GM19238 (cell line): ENCODE results near the gene FADS1.

Experiments used
- DNase-seq: peaks from one replicate; pipeline ENCODE4 v3.0.0; 2011; ENCODE audit warnings: low spot score; ENCODE audit not compliant: insufficient read length

The FADS1 gene

DNA sequence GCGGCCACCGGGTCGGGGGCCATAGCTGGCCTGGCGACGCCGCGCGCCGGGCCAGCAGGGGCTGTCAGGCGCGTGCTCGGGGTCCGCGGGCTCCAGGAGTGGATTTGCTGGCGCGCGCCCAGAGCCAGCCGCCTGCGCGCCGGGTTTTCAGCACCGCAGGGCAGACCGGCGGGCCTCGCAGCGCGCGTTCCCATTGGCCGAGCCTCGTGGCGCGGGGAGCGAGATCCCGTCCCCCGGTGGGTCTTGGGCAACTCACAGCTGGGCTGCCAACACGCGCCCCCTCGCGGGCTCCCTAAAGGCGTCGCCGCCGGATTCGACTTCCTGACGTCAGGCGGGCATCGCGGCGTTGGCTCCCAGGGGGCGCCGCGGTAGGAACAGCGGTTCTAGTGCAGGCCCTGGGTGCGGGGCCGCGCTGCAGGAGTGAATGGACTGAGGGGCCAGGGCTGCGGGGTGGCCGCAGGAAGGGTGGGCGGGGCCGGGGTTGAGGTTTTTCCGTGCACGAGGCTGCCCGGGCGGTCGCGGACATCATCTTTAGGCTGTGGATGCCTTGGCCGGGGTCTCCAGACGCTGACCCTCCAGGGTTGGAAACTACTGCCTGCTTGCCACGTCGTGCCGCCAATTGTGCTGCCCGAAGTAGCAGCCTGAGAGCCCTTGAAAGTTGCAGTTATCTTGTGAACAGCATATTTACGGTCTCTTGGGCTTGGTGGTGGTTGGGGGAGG lies at the start of gene FADS1:
Gene FADS1, minus strand, starts transcription at position 268 of the 720 bp plus-strand sequence. Its CDS starts 74 bp downstream, at position 194.
- DNase-seq = peak; percentile 83

DNA sequence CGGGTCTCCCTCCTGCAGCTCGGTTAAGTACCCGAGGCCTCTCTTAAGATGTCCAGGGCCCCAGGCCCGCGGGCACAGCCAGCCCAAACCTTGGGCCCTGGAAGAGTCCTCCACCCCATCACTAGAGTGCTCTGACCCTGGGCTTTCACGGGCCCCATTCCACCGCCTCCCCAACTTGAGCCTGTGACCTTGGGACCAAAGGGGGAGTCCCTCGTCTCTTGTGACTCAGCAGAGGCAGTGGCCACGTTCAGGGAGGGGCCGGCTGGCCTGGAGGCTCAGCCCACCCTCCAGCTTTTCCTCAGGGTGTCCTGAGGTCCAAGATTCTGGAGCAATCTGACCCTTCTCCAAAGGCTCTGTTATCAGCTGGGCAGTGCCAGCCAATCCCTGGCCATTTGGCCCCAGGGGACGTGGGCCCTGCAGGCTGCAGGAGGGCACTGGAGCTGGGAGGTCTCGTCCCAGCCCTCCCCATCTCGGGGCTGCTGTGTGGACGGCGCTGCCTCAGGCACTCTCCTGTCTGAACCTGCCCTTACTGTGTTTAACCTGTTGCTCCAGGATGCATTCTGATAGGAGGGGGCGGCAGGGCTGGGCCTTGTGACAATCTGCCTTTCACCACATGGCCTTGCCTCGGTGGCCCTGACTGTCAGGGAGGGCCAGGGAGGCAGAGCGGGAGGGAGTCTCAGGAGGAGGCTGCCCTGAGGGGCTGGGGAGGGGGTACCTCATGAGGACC lies 49.6 kb upstream of the FADS1 start:
- no peak for DNase-seq

DNA sequence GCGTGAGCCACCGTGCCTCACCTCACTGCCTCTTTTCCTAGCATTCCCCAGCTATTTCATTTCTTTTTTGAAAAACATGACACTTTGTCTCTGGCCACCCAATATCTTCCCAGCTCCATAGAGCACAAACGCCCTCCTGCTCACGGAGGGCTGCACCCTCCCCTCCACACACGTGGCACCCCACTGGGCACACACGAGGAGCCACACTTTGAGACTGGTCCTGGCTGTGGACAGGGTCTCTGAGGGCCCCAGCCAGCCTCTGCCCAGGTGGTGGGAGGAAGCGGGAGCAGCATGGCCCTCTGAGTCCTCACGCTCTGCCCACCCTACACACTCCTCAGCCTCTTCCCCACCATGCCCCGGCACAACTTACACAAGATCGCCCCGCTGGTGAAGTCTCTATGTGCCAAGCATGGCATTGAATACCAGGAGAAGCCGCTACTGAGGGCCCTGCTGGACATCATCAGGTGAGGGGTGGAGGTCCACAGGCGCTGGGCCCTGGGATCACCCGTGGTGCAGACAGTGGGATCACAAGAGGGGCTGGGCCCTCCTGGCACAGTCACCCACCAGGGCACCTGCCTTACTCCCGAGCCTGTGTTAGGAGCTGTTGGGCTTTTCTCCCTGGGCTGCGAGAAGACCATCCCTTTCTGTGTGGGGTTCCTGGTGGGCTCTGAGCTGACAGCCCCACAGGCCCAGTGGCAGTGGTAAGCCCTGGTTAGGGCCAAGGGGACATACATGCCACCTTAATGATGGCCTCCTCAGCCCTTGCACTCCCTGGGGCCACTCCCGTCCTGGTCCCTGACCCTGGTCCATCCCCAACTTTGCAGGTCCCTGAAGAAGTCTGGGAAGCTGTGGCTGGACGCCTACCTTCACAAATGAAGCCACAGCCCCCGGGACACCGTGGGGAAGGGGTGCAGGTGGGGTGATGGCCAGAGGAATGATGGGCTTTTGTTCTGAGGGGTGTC lies 48.3 kb upstream of the FADS1 start:
- DNase-seq = no peak

DNA sequence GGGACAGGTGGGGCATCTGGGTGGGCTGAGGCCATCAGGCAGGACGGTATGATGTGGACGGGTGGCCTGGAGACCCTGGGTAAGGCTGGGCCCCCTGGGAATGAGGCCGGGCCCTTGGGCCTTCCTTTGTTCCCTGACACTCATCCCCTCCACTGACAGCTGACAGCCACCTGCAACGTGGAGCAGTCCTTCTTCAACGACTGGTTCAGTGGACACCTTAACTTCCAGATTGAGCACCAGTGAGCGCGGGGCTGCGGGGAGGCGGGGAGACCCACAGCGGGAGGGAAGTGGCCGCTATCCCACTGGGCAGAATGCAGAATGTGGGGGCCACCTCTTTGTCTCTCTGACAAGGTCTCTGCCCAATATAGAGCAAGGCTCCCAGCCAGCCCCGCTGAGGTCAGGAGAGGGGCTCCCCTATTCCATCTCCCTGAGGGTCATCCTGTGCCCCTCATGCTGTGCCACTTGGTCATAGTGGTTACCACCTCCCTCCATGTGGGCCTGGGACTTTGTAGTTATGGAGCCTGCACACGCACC lies 46.8 kb upstream of the FADS1 start:
- no peak for DNase-seq

DNA sequence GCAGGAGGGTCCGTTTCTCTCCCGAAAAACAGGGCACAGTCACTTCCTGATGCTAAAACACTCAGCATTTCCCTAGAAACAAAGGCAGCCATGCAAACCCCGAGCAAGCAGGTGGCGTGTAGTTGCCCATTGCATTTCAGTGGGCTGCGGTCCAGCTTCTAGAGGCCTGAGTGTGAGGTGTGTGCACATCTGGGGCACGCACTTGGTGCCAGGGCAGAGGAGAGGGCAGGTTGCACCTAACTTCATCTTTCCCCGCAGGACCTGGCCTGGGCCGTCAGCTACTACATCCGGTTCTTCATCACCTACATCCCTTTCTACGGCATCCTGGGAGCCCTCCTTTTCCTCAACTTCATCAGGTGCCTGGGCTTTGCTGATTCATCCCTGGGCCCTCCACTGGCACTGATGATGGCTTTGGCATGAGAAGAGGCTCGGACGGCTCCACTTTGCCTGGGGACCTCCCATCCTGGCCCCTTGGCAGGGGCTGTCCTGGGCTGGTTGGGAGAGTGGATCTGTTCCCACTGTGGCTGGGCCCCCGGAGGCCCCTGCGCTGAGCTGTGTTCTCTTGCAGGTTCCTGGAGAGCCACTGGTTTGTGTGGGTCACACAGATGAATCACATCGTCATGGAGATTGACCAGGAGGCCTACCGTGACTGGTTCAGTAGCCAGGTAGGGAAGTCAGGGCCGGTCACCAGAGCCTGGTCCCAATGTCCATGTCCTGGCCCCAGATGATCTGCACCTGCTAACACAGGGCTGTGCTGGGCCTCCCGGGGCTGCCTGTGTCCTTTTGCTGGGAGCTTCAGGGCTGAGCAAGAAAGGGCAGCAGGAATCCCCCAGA lies 46.1 kb upstream of the FADS1 start:
- DNase-seq = no peak

DNA sequence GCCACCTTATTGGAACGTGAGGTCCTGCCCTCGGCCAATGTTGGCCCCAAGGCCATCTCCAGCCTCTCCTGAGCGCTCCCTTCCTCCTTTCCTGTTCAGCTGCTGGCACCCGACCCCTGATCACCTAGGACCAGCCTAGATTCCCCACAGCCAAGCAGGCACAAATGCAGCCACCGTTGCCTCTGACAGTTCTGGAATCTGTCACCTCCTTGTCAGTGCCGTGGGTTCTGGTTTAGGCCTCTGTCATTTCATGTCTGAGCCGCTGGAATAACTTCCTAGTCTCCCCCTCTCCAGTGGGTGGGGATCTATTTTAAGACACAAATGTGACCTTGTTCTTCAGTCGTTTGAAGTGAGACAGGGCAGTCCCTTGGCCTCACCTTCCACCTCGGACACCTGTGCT lies 44.8 kb upstream of the FADS1 start:
- no peak for DNase-seq

DNA sequence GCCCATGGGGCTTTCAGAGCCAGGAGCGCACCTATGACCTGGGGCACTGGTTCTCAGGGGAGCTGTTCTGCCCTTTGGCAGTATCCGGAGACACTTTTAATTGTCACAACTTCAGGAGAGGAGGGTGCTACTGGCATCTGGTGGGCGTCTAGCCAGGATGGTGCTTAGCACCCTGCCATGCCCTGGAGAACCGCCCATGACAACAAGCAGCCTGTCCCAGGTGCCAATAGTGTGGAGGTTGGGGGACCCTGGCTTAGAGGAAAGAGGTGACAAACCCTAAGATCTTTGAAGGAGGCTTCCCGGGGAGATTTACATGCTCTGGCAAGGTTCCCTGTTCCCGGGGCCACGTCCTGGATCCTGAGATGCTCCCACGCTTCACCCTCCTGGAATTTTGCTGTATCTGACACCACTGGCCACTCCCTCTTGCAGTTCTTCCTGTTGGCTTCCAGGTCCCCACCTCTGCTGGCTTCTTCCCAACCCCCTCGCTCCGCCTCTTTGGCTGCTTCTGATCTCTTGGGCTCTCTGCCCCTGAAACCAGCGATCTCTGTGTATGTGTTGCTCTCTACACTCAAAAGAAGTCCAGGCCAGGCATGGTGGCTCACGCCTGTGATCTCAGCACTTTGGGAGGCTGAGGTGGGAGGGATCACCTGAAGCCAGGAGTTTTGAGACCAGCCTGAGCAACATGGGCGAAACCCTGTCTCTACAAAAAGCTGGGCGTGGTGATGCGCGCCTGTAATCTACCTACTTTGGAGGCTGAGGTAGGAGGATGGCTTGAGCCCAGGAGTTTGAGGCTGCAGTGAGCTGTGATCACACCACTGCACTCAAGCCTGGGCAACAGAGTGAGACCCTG lies 43.5 kb upstream of the FADS1 start:
- no peak for DNase-seq

DNA sequence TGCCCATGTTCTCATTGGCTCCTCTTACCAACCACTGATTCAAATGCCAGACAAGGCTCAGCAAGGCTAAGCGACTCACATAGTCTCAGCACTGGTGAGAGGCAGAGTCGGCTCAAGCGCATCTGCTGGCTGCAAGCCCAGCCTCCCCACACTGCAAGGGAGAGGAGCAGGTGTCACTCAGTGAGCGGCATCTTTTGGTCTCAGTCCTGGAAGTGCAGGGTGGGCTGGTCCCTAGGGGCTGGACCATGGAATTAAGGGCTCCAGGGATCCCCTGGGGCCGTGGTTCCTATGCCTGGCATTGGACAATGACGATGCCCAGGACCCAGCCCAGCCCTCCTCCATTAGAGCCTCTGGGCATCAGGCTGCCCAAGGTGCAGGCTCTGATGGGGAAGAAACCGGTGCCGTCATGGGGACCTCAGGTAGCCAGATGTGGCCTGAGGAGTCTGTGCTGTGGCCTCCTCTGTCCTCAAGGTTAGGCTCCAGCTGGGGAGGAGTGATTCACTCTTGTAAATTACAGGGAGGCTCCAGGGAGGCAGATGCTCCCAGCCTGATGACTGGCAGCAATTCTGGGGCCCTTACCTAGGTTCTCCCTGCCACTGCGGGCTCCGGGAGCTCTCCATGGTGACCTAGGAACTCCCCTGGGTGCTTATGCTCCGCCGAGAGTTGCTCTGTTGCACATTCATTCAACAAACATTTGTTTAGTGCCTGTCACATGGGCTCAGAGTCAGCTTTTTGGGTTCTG lies 39.3 kb upstream of the FADS1 start:
- no peak for DNase-seq

DNA sequence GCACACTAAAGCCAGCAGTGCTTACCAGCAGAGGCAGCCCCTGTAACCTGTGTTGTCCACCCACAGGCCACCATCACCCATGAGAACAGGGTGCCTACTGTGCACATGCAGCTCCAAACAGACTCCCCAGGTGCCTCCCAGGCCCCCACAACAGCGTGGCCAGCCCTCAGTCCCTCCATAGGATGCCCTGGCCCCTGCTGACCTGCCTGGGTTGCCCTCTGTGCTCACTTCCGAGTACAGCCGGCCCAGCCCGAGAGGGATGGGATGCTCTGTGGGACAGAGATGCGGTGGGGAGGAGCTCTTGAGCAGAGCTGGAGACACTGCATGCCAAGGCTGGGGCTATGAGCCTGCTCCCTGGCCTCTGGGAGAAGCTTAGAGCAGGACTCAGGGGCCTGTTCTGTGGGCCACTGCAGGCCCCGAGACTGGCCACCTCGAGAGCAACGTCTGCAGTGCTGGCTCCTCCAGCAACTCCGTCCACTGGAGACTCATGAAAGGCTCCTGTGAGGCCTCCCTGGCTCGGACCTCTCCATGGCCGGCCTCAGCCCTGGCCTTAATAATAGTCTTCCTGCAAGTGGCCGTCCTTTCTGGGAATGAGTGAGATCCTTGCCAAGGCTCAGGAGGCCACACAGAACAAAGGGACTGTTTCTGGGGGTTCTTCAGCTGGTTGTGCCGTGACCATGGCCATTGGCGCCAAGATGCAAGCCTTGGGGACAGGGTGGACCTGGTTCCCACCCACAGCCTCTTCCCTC lies 38.3 kb upstream of the FADS1 start:
- no peak for DNase-seq

DNA sequence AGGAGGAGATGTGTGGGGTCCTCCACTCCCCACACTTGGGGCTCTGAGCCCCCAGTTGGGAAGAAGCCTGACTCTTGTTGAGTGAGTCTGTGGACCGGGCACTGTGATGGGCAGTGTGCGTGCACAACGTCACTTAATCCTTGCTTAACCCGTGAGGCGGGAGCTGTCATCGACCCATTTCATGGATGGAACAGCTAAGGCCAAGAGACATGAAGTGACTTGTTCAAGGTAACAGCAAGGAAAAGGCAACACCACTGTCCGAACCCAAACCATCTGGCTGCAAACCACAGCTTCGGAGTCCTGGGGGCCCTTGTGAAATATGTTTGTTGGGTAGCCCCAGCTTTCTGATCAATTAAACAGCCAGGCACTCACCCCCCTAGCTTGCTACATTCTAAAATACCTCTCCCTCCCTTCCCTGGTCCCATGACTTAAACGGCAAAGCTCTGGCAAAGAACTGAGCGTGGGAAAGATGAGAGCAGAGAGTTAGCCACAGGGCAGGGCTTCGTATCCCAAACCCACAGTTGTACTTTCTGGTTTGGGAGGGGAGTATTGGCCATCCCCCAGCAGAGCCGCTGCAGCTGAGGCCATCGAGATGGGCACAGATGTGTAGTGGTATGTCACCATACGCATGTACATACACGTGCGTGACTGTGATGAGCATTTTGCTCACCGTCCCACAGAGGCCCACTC lies 37.5 kb upstream of the FADS1 start:
- no peak for DNase-seq

DNA sequence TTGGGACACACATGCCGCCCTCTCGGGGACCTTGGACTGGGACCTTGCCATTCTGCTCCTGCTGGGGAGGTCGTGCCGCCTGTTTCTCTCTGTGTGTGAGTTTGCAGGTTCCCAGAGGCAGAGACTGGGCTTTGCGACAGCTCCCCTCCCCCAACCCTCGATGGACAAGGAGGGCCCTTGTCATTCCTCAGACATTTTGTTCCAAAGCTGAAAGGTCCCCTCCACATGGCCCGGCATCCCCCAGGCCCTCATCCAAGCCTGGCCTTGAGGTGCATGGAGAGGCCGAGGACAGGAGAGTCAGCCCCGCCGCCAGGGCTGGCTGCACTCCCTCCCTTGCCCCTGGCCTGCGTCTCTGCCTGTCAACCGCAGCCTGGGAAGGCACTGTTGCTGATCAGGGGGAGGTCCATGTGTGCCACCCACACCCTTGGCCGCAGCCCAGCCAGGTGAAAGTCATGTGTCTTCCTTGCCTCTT lies 36.9 kb upstream of the FADS1 start:
- no peak for DNase-seq

DNA sequence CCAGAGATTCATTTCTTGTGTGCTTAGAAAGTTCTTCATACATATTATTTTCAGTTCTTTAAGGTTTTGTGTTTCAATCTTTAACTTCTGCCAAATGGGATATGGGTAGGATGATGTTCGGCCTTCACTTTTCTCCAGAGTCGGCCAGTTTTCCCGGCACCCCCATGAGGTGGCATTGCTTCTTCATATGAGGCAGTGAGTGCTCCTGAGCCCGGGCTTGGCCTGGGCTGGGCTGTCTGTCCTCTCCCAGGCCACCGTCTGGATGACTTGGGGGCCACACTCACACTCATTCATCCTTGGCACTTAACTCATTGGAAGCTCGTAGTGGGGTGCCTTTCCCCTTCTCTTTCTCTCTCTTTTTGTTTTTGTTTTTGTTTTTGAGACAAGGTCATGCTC lies 35.1 kb upstream of the FADS1 start:
- DNase-seq = no peak

DNA sequence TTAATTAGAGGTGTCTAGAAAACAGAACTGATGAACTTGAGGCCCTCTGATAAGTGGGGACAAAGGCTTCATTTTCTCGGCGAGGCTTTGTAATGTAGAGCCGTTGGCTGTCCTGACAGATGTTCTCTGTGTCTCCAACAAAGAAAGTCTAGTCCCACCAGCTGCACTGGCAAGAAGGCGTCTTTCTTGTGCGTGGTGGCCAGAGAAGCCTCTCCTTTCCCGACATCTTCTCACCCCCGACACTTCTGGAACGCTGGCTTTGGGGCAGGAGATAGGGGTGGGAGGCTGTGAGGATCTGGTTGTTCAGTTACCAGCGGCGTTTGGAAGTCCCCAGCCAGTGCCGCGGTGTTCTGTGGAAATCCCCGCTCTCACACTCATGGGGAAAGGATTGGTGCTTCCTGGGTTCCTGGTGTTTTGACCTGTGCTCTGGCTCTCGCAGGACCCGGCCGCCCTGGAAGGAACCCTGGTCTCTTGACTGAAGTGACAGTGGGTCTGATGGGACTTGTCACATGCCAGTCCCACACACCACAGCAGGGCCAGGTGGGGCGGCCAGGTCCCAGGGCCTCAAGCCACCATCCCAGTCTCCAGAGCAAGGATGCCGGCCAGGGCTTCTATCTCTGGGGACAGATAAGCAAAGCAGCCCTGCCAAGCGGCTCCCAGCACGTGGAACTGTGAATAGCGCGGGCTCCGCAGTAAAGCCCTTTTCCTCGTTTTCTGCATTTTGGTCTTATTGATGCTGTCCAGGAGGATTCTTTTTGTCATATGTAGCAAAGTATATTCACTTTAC lies 34.5 kb upstream of the FADS1 start:
- DNase-seq = no peak

DNA sequence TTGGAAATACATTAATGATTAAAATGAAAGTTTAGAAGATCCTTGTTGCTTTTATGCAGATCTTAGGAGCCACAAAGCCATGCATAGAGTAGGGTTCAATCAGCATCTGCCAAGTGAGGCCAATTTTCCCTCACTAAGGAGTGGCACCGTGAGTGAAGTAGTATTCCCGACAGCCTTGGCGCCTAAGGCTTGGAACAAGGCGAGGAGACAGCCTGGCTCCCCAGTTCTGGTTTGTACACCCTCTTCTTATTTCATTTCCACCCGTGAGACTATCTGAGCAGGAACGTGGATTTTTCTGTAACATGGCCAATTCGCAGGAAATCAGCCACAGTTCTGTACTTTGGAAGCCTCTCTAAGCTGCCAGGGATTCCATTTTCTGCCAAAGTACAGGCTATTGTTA lies 33.9 kb upstream of the FADS1 start:
- DNase-seq = no peak

DNA sequence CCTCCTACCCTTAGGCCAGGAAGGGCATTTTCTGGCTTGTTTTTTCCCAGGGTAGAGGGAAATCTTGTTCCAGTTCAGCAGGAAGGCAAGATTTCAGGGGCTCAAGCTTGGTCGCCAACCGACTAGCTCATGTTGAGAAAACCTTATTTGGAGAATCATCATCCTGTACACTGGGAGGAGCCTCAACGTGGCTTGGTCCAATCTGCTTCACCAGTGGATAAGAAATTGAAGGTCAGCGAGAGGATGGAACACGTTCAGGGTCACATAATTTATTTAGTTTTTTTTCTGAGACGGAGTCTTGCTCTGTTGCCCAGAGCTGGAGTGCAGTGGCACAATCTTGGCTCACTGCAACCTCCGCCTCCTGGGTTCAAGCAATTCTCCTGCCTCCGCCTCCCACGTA lies 31.8 kb upstream of the FADS1 start:
- no peak for DNase-seq

DNA sequence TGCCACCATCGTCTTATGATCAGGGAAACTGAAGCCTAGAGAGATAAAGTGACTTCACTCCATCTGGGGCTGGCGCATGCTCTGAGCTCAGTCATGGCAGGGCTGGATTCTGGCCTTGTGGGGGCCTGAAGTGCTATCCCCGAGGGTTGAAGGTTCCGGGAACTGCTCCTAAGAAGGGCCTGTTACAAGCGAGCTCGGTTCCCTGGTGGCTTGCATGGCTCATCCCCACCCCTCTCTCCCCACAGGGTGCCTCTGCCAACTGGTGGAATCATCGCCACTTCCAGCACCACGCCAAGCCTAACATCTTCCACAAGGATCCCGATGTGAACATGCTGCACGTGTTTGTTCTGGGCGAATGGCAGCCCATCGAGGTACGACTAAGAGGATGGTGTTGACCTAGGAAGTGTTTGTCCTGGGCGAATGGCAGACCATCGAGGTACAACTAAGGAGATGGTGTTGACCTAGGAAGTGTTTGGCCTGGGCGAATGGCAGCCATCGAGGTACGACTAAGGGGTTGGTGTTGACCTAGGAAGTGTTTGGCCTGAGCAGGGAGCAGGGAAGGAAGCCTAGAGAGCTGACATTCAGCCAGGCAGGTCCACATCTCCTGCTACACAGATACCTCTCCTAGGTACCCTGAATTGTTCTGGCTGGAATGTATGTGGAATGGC lies 31.2 kb upstream of the FADS1 start:
- no peak for DNase-seq
